LNCAP (cell line): ENCODE measurements around the gene XCL1.
A peak's percentile ranks its signal among the peaks of the same experiment; 100 is the strongest.
"Not testable (repeated sequence)": the region's sequence is repeated elsewhere in the genome, so short reads cannot be mapped to it uniquely, and the experiment has no call there.

ENCODE experiments used
- TF ChIP-seq, protein P1 (sequence below): fragments of 450-650 bp; IDR thresholded peaks from 2 replicates; pipeline ENCODE4 v1.5.1; 2017; ENCODE audit warnings: mild to moderate bottlenecking

Gene XCL1, protein sequence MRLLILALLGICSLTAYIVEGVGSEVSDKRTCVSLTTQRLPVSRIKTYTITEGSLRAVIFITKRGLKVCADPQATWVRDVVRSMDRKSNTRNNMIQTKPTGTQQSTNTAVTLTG

DNA sequence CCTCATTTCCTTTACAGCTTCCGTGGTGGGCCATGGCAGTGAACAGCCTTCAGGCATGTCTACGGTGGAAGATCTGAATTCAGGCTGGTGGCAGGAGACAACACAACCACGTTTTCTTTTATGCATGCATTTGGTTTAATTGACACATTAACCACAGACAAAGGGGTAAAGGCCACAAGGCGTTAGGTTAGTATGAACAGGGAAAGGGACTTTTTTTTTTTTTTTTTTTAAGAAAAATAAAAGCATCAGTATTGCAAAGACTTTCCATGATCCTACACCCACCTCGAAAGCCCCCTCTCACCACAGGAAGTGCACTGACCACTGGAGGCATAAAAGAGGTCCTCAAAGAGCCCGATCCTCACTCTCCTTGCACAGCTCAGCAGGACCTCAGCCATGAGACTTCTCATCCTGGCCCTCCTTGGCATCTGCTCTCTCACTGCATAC lies at the start of gene XCL1:
Gene XCL1, plus strand, starts transcription at position 361 of the 444 bp plus-strand sequence. Its CDS starts 33 bp downstream, at position 394.
- TF ChIP-seq, protein P1, sequence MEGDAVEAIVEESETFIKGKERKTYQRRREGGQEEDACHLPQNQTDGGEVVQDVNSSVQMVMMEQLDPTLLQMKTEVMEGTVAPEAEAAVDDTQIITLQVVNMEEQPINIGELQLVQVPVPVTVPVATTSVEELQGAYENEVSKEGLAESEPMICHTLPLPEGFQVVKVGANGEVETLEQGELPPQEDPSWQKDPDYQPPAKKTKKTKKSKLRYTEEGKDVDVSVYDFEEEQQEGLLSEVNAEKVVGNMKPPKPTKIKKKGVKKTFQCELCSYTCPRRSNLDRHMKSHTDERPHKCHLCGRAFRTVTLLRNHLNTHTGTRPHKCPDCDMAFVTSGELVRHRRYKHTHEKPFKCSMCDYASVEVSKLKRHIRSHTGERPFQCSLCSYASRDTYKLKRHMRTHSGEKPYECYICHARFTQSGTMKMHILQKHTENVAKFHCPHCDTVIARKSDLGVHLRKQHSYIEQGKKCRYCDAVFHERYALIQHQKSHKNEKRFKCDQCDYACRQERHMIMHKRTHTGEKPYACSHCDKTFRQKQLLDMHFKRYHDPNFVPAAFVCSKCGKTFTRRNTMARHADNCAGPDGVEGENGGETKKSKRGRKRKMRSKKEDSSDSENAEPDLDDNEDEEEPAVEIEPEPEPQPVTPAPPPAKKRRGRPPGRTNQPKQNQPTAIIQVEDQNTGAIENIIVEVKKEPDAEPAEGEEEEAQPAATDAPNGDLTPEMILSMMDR, result not testable (repeated sequence)

DNA sequence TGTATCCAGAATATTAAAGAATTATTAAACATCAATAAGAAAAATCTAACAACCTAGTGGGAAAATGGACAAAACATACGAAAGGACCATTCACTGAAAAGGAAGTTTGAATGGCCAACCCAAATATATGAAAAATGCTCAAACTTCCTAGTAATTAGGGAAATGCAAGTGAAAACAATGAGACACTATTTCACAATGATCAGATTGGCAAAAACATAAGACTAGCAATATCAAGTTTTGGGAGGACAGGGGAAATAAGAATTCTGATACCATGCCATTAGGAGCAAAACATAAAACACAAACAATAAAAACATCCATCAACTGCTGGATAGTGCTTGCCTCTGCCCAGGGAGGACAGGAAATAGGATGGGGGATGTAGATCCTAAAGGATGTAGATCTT lies 46.9 kb upstream of the XCL1 start:
- TF ChIP-seq, protein P1, result no peak

DNA sequence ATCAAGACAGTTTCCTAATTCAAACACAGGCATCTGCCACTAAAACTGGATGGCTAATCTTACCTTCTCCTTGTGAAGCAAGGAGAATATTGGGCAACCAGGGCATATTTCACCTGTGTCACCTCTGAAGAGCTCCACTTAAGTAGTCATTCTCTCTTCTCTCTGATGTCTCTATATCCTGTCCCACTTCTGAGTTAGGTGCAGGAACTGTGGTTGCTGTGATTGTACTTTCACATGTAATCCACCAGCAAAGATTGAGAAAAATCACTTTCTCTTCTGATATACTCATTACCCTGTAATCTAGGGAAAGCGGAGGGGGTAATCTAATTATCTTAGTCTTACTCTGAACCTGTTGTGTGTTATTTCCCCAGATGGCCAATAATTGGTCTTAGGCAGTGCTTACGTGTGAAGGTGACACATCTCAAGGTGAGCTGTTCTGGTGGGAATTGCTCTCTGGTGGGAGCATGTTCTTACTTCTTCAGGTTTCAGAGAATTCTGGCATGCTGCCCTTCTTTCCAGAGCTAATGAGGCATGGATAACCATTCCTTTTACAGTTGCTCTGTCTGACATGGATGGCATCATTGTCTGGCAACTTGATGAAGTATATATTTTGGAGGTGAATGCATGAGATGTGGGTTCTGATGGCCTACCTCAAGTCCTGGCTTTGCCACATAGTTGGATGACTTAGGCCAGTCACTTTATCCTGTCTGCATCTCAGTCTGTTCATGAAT lies 44.6 kb upstream of the XCL1 start:
- TF ChIP-seq, protein P1, result no peak

DNA sequence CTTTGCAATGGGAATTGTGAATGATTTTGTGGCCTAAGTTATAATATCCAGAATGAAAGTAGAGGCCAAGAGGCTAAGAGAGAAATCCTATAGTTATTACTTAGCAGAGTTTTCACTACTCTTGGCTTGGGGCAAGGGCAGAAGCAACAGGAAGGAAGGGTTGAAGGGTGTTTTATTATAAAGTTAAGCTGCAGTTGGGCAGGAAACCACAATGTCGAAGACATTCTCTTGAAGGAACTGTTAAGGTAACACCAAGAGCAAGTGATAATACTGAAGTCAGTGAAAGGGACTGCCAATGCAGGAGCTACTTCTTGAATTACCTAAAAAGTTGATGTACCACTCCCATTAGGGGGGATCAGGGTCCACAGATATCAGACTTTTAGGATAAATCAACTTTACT lies 40.9 kb upstream of the XCL1 start:
- TF ChIP-seq, protein P1, result no peak

DNA sequence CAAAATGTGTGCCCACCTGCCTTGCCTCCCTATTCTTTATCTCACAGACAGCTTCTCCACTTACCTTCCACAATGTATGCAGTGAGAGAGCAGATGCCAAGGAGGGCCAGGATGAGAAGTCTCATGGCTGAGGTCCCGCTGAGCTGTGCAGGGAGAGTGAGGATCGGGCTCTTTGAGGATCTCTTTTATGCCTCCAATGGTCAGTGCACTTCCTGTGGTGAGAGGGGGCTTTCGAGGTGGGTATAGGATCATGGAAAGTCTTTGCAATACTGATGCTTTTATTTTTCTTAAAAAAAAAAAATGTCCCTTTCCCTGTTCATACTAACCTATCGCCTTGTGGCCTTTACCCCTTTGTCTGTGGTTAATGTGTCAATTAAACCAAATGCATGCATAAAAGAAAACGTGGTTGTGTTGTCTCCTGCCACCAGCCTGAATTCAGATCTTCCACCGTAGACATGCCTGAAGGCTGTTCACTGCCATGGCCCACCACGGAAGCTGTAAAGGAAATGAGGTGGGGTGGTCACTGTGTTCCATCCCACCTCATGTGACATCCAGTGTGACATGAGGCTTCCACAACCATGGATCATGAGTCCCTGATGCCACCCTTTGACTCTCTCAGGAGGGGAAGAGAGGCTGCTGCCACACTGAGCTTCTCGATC lies 32.4 kb upstream of the XCL1 start, which contains the start of gene XCL2:
Gene XCL2, minus strand, starts transcription at position 158 of the 659 bp plus-strand sequence. Its CDS starts 33 bp downstream, at position 125.
- TF ChIP-seq, protein P1, result not testable (repeated sequence)

DNA sequence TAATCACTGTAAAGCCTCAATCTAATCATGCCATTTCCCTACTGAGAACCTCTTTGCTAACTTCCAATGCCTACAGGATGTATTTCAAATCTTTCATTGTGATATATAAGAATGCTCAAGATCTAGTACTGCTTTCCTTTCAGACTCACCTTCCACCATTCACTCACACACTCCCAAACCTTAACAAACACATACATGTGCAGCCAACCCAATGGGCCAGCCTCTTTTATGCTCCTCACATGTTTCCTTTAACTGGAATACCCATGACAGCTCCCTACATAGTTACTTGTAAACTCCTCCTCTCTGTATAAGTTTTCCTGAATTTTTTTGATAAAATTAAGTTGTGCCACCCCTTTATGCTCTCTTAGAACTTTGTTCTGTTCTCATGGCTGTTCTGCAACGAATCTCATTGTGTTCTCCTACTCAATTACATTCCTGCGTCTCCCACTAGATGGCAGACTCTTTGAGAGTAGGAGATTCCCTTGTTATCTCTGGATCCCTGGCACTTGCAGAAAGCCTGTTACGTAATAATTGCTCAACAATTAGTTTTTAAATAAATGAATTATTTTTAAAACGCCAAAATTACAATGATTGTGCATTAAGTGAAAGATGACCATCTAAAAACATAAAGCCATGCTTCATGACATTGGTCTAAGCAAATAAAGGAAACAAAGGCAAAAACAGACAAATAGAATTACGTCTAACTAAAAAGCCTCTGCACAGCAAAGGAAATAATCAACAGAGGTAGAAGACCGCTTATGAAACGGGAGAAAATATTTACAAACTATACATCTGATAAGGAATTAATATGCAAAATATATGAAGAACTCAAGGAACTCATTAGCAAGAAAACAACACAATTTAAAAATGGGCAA lies 30.5 kb upstream of the XCL1 start:
- TF ChIP-seq, protein P1, result peak; percentile 80

DNA sequence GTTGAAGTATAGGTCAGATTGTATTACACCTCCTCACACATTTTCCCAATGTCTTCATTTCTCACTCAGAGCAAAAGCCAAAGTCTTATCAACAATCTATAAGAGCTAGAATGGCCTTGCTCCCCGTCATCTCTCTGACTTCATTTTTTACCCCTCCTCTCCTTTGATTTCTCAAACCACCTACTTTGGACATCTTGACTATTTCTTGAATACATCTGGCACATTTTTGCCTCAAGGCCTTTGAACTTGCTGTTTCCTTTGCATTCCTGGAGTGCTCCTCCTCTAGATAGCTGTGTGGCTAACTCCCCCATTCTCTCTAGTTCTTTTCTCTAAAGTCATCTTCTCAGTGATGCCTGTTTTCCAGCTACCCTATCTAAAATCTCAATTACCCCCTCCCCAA lies 25.4 kb upstream of the XCL1 start:
- TF ChIP-seq, protein P1, result no peak
